HL-60/S4 treated with phorbol 12-myristate 13-acetate at 8.2 ng/mL for 4 days and 3 days (cell line): ENCODE results near the gene SNRNP40.

Experiments
- in situ Hi-C: fragments of 300-500 bp; cut with MboI; formaldehyde crosslinking; loops from 2 replicates; pipeline ENCODE4 v1.15.0; 2022; ENCODE audit warnings: low sequenced_read_pairs

Gene SNRNP40

GRCh38 chr1:31296486-31297276, at the start of gene SNRNP40, which contains the start of gene ZCCHC17:
SNRNP40 (minus strand) TSS chr1:31296788; CDS start chr1:31296751, 37 bp downstream.
ZCCHC17 (plus strand) TSS chr1:31297032; CDS start chr1:31310099, 13,067 bp downstream.
- in situ Hi-C loops = no loop called here

- in situ Hi-C loops = no loop called here
Measured at GRCh38 chr1:31345635-31346034, 49.0 kb upstream of the SNRNP40 start.

- in situ Hi-C loops = no loop called here
Measured at GRCh38 chr1:31344503-31344902, 47.9 kb upstream of the SNRNP40 start.

GRCh38 chr1:31336687-31337467, 40.3 kb upstream of the SNRNP40 start:
- in situ Hi-C loops = no loop called here

GRCh38 chr1:31335007-31335406, 38.4 kb upstream of the SNRNP40 start:
- in situ Hi-C loops = no loop called here

- in situ Hi-C loops = no loop called here
Measured at GRCh38 chr1:31327381-31327780, 30.8 kb upstream of the SNRNP40 start.

GRCh38 chr1:31326461-31326860, 29.9 kb upstream of the SNRNP40 start:
- in situ Hi-C loops = no loop called here

- in situ Hi-C loops = no loop called here
Measured at GRCh38 chr1:31324992-31325391, 28.4 kb upstream of the SNRNP40 start.

- in situ Hi-C loops = no loop called here
Measured at GRCh38 chr1:31324093-31324492, 27.5 kb upstream of the SNRNP40 start.

- in situ Hi-C loops = no loop called here
Measured at GRCh38 chr1:31318146-31318545, 21.6 kb upstream of the SNRNP40 start.

- in situ Hi-C loops = no loop called here
Measured at GRCh38 chr1:31315902-31316301, 19.3 kb upstream of the SNRNP40 start.

- in situ Hi-C loops = no loop called here
Measured at GRCh38 chr1:31310198-31310597, 13.6 kb upstream of the SNRNP40 start.

- in situ Hi-C loops = no loop called here
Measured at GRCh38 chr1:31308036-31308435, 11.4 kb upstream of the SNRNP40 start.

- in situ Hi-C loops = no loop called here
Measured at GRCh38 chr1:31306278-31306677, 9.7 kb upstream of the SNRNP40 start.

GRCh38 chr1:31302709-31303441, 6.3 kb upstream of the SNRNP40 start:
- in situ Hi-C loops = no loop called here

- in situ Hi-C loops = no loop called here
Measured at GRCh38 chr1:31300193-31300592, 3.6 kb upstream of the SNRNP40 start.

- in situ Hi-C loops = no loop called here
Measured at GRCh38 chr1:31299365-31299764, 2.8 kb upstream of the SNRNP40 start.

- in situ Hi-C loops = no loop called here
Measured at GRCh38 chr1:31297277-31298247, 974 bp upstream of the SNRNP40 start.

GRCh38 chr1:31295874-31296485, 608 bp downstream of the SNRNP40 start:
- in situ Hi-C loops = no loop called here

- in situ Hi-C loops = no loop called here
Measured at GRCh38 chr1:31289021-31289420, 7.6 kb downstream of the SNRNP40 start.
